ENCODE measurements around the gene EXTL2. TPM values are rescaled to one million over a fixed set of nuclear protein-coding genes. Genes with fewer than 3 reads are reported as not detected.

EXTL2 gene
- total and polyA plus RNA-seq, 4 donors = 3.6 to 8.7 (median 7.6) TPM

GRCh38 chr1:100943533-100943932, 48.9 kb upstream of the EXTL2 start:
- 97% methylated on average over 1 of the region's 1 CpG for WGBS
- no peak overlapping the region for H3K4me3 ChIP-seq (ENCODE audit: low read depth in 1 of 3, low read length in 3 of 3)
- no peaks in the 10 kb centered on the region for H3K4me1 ChIP-seq (ENCODE audit: control insufficient read depth in 4 of 4, insufficient read depth in 4 of 4, low read length in 3 of 4)
- H3K9me3 ChIP-seq (ENCODE audit: control insufficient read depth in 4 of 4, low read length in 3 of 4) = no peaks in the 10 kb centered on the region
- H3K27me3 ChIP-seq (ENCODE audit: control insufficient read depth in 4 of 4, insufficient read depth in 4 of 4, low read length in 3 of 4) = no peaks in the 10 kb centered on the region
- no peak for TF ChIP-seq JUND (IDR thresholded peaks at IDR 0.05)
- TF ChIP-seq FOXA1 (IDR thresholded peaks at IDR 0.05) = no peak
- no peak for TF ChIP-seq EGR1 (IDR thresholded peaks at IDR 0.05; ENCODE audit: low read depth in 2 of 2)
- TF ChIP-seq YY1 (IDR thresholded peaks at IDR 0.05) = no peak
- TF ChIP-seq FOXA2 (IDR thresholded peaks at IDR 0.05) = no peak
- TF ChIP-seq, protein P1, sequence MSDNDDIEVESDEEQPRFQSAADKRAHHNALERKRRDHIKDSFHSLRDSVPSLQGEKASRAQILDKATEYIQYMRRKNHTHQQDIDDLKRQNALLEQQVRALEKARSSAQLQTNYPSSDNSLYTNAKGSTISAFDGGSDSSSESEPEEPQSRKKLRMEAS (IDR thresholded peaks at IDR 0.05) = no peak
- no peak for TF ChIP-seq GABPA (IDR thresholded peaks at IDR 0.05 in 1 of 2, conservative IDR thresholded peaks at IDR 0.05 in 1 of 2)
- no peak for TF ChIP-seq CTCF (IDR thresholded peaks at IDR 0.05; ENCODE audit: low read depth, low read length, missing input control)
- TF ChIP-seq RXRA (IDR thresholded peaks at IDR 0.05) = no peak
- TF ChIP-seq ATF3 (IDR thresholded peaks at IDR 0.05) = no peak
- no peak for TF ChIP-seq SP1 (IDR thresholded peaks at IDR 0.05)
- no peak for TF ChIP-seq NR2F2 (IDR thresholded peaks at IDR 0.05)
- TF ChIP-seq HNF4G (IDR thresholded peaks at IDR 0.05) = no peak
- TF ChIP-seq HNF4A (conservative IDR thresholded peaks at IDR 0.05) = no peak
- TF ChIP-seq ZBTB33 (IDR thresholded peaks at IDR 0.05) = no peak
- no peak overlapping the region for H3K27ac ChIP-seq (ENCODE audit: low read depth in 1 of 2, low read length in 2 of 2)
- H3K36me3 ChIP-seq (ENCODE audit: control insufficient read depth in 4 of 4, insufficient read depth in 3 of 4, low read depth in 1 of 4, low read length in 3 of 4) = peaks cover 2 to 11% (median 3%) of the 10 kb centered on the region in 4 donors
- no peak for DNase-seq (ENCODE audit: low spot score)
- H3K9ac ChIP-seq (ENCODE audit: low read depth in 1 of 2, low read length in 2 of 2) = no peak overlapping the region

DNA sequence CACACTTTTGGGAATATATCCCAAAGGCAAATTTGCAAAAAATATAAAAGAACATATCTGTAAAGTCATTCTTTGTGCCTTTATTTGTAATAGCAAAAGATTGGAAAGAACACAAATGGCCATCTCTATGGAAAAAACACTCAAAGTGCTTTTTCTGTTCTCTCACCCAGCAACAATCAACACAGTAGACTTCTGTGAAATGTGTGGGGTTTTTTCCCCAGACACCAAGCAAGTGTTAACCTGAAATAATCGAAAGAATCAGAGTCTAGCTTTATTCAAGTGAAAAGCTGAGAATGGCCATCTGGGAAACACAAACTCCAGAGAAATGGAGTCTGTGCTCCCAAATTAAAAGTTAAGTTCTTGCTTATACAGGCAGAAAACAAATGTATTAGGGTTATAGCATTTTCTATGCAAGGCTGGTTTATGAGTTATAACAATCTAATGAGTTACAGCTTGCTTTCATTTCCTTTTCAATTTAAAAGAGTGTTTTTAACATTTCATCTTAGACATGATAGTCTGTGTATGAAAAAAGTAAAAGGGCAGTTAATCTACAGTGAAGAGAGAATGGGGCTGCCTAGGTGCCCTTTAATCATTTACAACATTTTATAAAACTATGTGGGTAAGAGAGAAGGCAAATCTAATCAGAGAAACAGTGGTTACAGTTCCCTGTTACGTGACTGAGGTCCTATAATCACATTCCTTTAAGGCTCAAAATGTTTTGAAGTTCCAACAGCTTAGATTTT, 47.8 kb upstream of the EXTL2 start:
- Histone ChIP-seq H3K9ac (ENCODE audit: low read depth in 1 of 2, low read length in 2 of 2) (no peak overlapping the region), H3K36me3 (ENCODE audit: control insufficient read depth in 4 of 4, insufficient read depth in 3 of 4, low read depth in 1 of 4, low read length in 3 of 4) (peaks cover 2 to 11% (median 3%) of the 10 kb centered on the region in 4 donors), H3K9me3 (ENCODE audit: control insufficient read depth in 4 of 4, low read length in 3 of 4) (no peaks in the 10 kb centered on the region), H3K27ac (ENCODE audit: low read depth in 1 of 2, low read length in 2 of 2) (no peak overlapping the region), H3K27me3 (ENCODE audit: control insufficient read depth in 4 of 4, insufficient read depth in 4 of 4, low read length in 3 of 4) (no peaks in the 10 kb centered on the region), H3K4me3 (ENCODE audit: low read depth in 1 of 3, low read length in 3 of 3) (no peak overlapping the region), H3K4me1 (ENCODE audit: control insufficient read depth in 4 of 4, insufficient read depth in 4 of 4, low read length in 3 of 4) (no peaks in the 10 kb centered on the region)
- 93% methylated on average over 2 of the region's 2 CpGs for WGBS
- TF ChIP-seq FOXA1 (IDR thresholded peaks at IDR 0.05) (no peak), HNF4G (IDR thresholded peaks at IDR 0.05) (no peak), HNF4A (conservative IDR thresholded peaks at IDR 0.05) (no peak), GABPA (IDR thresholded peaks at IDR 0.05 in 1 of 2, conservative IDR thresholded peaks at IDR 0.05 in 1 of 2) (no peak), JUND (IDR thresholded peaks at IDR 0.05) (no peak), SP1 (IDR thresholded peaks at IDR 0.05) (no peak), YY1 (IDR thresholded peaks at IDR 0.05) (no peak), EGR1 (IDR thresholded peaks at IDR 0.05; ENCODE audit: low read depth in 2 of 2) (no peak), REST (IDR thresholded peaks at IDR 0.05) (no peak), RAD21 (IDR thresholded peaks at IDR 0.05) (no peak), NR2F2 (IDR thresholded peaks at IDR 0.05) (no peak), RXRA (IDR thresholded peaks at IDR 0.05) (no peak)
- no peak for DNase-seq (ENCODE audit: low spot score)

Data from liver (tissue), 9 donors.